Vagina (tissue), 2 donors: ENCODE measurements around the gene IMPA2. TPM values are rescaled to one million over a fixed set of nuclear protein-coding genes. Genes with fewer than 3 reads are reported as not detected.

Source experiments
- DNase-seq, 2 donors: peaks; one replicate each; pipeline ENCODE4 v3.0.0-alpha.2; 2017; ENCODE audit errors: extremely low spot score in 2 of 2
- H3K27ac ChIP-seq: fragments of 200-600 bp; sonication (generic); one replicate; pipeline ENCODE4 v1.5.1; 2019
- H3K27me3 ChIP-seq: fragments of 200-600 bp; sonication (generic); one replicate; pipeline ENCODE4 v1.5.1; 2019
- H3K36me3 ChIP-seq, 2 donors: fragments of 200-600 bp; sonication (generic); one replicate each; pipeline ENCODE4 v1.5.1; 2017 to 2019
- H3K4me1 ChIP-seq: fragments of 200-600 bp; sonication (generic); one replicate; pipeline ENCODE4 v1.5.1; 2019
- H3K4me3 ChIP-seq, 2 donors: fragments of 200-600 bp; sonication (generic); 1 replicate in 1 of 2; 2 replicates in 1 of 2; pipeline ENCODE4 v1.5.1; 2016 to 2019
- H3K9me3 ChIP-seq: fragments of 200-600 bp; sonication (generic); one replicate; pipeline ENCODE4 v1.5.1; 2019
- CTCF ChIP-seq, 3 experiments: fragments of 450-650 bp in 2 of 3; fragments of 200-600 bp in 1 of 3; sonication (generic) in 1 of 3; IDR thresholded peaks; one replicate each; pipeline ENCODE4 v1.5.1; 2017 to 2019; ENCODE audit warnings: antibody characterized with exemption in 3 of 3, mild to moderate bottlenecking in 2 of 3, moderate library complexity in 2 of 3
- POLR2A ChIP-seq, 2 donors: fragments of 450-650 bp; IDR thresholded peaks; one replicate each; pipeline ENCODE4 v1.6.1; 2017; ENCODE audit warnings: antibody characterized with exemption in 2 of 2, mild to moderate bottlenecking in 2 of 2, moderate library complexity in 2 of 2
- POLR2AphosphoS5 ChIP-seq, 2 donors: sonication (generic); formaldehyde crosslinking; IDR thresholded peaks; one replicate each; pipeline ENCODE4 v1.9.0; 2017; ENCODE audit warnings: antibody characterized with exemption in 2 of 2, mild to moderate bottlenecking in 2 of 2, low read depth in 1 of 2; ENCODE audit not compliant: insufficient read depth in 1 of 2
- intact Hi-C: fragments of 100-400 bp; cut with DNase I; formaldehyde crosslinking; loops from one replicate; pipeline ENCODE4 v1.15.1; 2023
- total RNA-seq: library from RNA; depleted of rRNA; stranded (reverse); fragments of >200 nt; gene quantifications from one replicate; pipeline ENCODE4 v1.2.3, GENCODE V29; 2016

The IMPA2 gene
- total RNA-seq, 1 donor from 2014 or later = 128 TPM

GRCh38 chr18:11996907-11997306, 15.6 kb downstream of the IMPA2 start:
- no peak overlapping the region for H3K4me3 ChIP-seq
- peaks cover 43% of the 10 kb centered on the region for H3K4me1 ChIP-seq
- H3K27me3 ChIP-seq = no peaks in the 10 kb centered on the region
- no peak overlapping the region for H3K27ac ChIP-seq
- peak in 1 of 2 donors; percentile 93 for DNase-seq
- H3K36me3 ChIP-seq = peaks cover 0 to 24% of the 10 kb centered on the region in 2 donors
- no peaks in the 10 kb centered on the region for H3K9me3 ChIP-seq
- TF ChIP-seq CTCF (IDR thresholded peaks at IDR 0.05) (no peak), POLR2A (IDR thresholded peaks at IDR 0.05) (no peak), POLR2AphosphoS5 (IDR thresholded peaks at IDR 0.05; ENCODE audit: insufficient read depth in 1 of 2, low read depth in 1 of 2) (no peak)
- intact Hi-C loops = loop anchor here (5.0 kb wide), 1 partner anchor 60 kb away; no protein-coding TSS in a partner anchor

- peak overlapping the region; percentile 44 for H3K27ac ChIP-seq
- no peaks in the 10 kb centered on the region for H3K27me3 ChIP-seq
- no peaks in the 10 kb centered on the region for H3K9me3 ChIP-seq
- H3K36me3 ChIP-seq = peaks cover 0 to 24% of the 10 kb centered on the region in 2 donors
- no peak for DNase-seq
- TF ChIP-seq POLR2AphosphoS5 (IDR thresholded peaks at IDR 0.05; ENCODE audit: insufficient read depth in 1 of 2, low read depth in 1 of 2) = no peak
- TF ChIP-seq POLR2A (IDR thresholded peaks at IDR 0.05) = no peak
- TF ChIP-seq CTCF (IDR thresholded peaks at IDR 0.05) = no peak
- peaks cover 43% of the 10 kb centered on the region for H3K4me1 ChIP-seq
- intact Hi-C loops = loop anchor here (5.0 kb wide), 1 partner anchor 60 kb away; no protein-coding TSS in a partner anchor
- no peak overlapping the region for H3K4me3 ChIP-seq
Measured at GRCh38 chr18:11997466-11997865, 16.2 kb downstream of the IMPA2 start.

- no peaks in the 10 kb centered on the region for H3K27me3 ChIP-seq
- intact Hi-C loops = loop anchor here (5.0 kb wide), 1 partner anchor 61 kb away; no protein-coding TSS in a partner anchor
- TF ChIP-seq POLR2A (IDR thresholded peaks at IDR 0.05) = no peak
- TF ChIP-seq POLR2AphosphoS5 (IDR thresholded peaks at IDR 0.05; ENCODE audit: insufficient read depth in 1 of 2, low read depth in 1 of 2) = no peak
- no peak for TF ChIP-seq CTCF (IDR thresholded peaks at IDR 0.05)
- H3K27ac ChIP-seq = peak overlapping the region; percentile 44
- H3K4me3 ChIP-seq = no peak overlapping the region
- DNase-seq = peak in 1 of 2 donors; percentile 61
- no peaks in the 10 kb centered on the region for H3K9me3 ChIP-seq
- peaks cover 43% of the 10 kb centered on the region for H3K4me1 ChIP-seq
- peaks cover 0 to 24% of the 10 kb centered on the region in 2 donors for H3K36me3 ChIP-seq
Measured at GRCh38 chr18:11998193-11998592, 16.9 kb downstream of the IMPA2 start.

GRCh38 chr18:11999429-11999828, 18.1 kb downstream of the IMPA2 start:
- TF ChIP-seq CTCF (IDR thresholded peaks at IDR 0.05) (no peak), POLR2AphosphoS5 (IDR thresholded peaks at IDR 0.05; ENCODE audit: insufficient read depth in 1 of 2, low read depth in 1 of 2) (no peak), POLR2A (IDR thresholded peaks at IDR 0.05) (no peak)
- H3K4me3 ChIP-seq = no peak overlapping the region
- no peaks in the 10 kb centered on the region for H3K27me3 ChIP-seq
- no peak overlapping the region for H3K27ac ChIP-seq
- peak in 1 of 2 donors; percentile 49 for DNase-seq
- H3K4me1 ChIP-seq = peaks cover 36% of the 10 kb centered on the region
- no peaks in the 10 kb centered on the region for H3K9me3 ChIP-seq
- intact Hi-C loops = loop anchor here (5.0 kb wide), 1 partner anchor 62 kb away; no protein-coding TSS in a partner anchor
- peaks cover 0 to 24% of the 10 kb centered on the region in 2 donors for H3K36me3 ChIP-seq

DNA sequence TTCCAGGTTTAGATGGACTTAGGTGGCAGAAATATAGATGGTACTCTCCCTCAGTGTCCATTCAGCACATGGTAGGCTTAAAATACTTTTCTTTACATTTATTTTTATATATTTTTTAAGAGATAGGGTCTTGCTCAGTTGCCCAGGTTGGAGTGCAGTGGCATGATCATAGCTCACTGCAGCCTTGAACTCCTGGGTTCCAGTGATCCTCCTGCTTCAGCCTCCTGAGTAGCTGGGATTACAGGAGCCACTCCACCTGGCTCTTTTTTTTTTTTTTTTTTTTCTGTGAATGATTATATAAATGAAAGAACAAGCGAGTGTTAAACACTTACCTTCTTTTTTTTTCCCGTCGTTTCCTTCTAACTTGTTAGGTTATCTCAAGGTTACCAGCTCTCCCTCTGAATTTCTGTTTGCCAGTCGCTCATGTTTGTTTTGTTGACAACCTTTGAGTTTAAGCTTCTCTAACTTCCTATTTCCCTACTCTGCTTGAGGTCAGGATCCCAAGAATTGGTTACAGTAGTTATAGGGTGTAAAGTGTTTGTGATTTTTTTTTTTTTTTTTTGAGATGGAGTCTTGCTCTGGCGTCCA, 18.9 kb downstream of the IMPA2 start:
- DNase-seq = no peak
- Histone ChIP-seq H3K27me3 (no peaks in the 10 kb centered on the region), H3K4me1 (peaks cover 29% of the 10 kb centered on the region), H3K27ac (no peak overlapping the region), H3K9me3 (no peaks in the 10 kb centered on the region), H3K4me3 (no peak overlapping the region), H3K36me3 (peaks cover 0 to 24% of the 10 kb centered on the region in 2 donors)
- intact Hi-C loops = no loop called here
- no peak for TF ChIP-seq CTCF (IDR thresholded peaks at IDR 0.05)
- TF ChIP-seq POLR2A (IDR thresholded peaks at IDR 0.05) = no peak
